ENCODE measurements around the gene MAN2B2. TPM values are rescaled to one million over a fixed set of nuclear protein-coding genes. Genes with fewer than 3 reads are reported as not detected.

The MAN2B2 gene
- total RNA-seq, 1 donor from 2014 or later = 32.2 TPM

DNA sequence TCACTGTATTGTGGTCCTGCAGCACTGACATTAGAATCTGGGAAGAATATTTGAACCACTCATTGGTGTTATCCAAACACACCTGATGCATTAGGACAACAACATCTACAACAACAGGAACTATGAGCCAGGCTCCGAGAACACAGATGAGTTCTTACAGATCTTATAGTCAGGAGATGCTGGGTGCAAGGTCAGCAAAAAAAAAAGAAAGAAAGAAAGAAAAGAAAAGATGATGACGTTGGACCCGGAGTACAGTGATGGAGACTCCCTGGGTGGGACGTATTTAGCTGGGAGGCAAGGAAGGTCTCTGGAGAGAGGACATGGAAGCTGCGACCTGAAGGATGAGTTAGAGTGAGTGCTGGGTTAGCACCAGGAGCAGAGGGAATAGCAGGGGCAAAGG lies 17.8 kb upstream of the MAN2B2 start:
- no peaks in the 10 kb centered on the region for H3K36me3 Mint-ChIP-seq (ENCODE audit: low read depth, unreplicated experiment)
- peaks cover 10% of the 10 kb centered on the region for H3K4me1 ChIP-seq (ENCODE audit: insufficient read depth, low read length)
- FAIRE-seq = no peak
- H3K4me2 ChIP-seq (ENCODE audit: low read length) = no peak overlapping the region
- no peak overlapping the region for H3K27ac ChIP-seq (ENCODE audit: low read depth, low read length)
- no peak for TF ChIP-seq EZH2 (IDR thresholded peaks at IDR 0.05; ENCODE audit: insufficient read depth, low read length)
- no peak for TF ChIP-seq CTCF (IDR thresholded peaks at IDR 0.05; ENCODE audit: insufficient read depth, low read depth, low read length)
- no peak overlapping the region for H3K4me3 Mint-ChIP-seq (ENCODE audit: unreplicated experiment)
- H3K4me3 ChIP-seq (ENCODE audit: insufficient read depth, low read depth, low read length) = no peak overlapping the region
- no peak overlapping the region for H2AFZ ChIP-seq (ENCODE audit: low read depth, low read length)
- H4K20me1 ChIP-seq (ENCODE audit: insufficient read depth, low read length) = peaks cover 10% of the 10 kb centered on the region
- H3K36me3 ChIP-seq (ENCODE audit: insufficient read depth, low read length) = no peaks in the 10 kb centered on the region
- DNase-seq (ENCODE audit: low read depth) = no peak
- peaks cover 88% of the 10 kb centered on the region for H3K27me3 Mint-ChIP-seq (ENCODE audit: low read depth, unreplicated experiment)
- no peak overlapping the region for H3K27ac Mint-ChIP-seq (ENCODE audit: unreplicated experiment)
- no peak overlapping the region for H3K9ac ChIP-seq (ENCODE audit: low read length)
- H3K9me3 Mint-ChIP-seq (ENCODE audit: unreplicated experiment) = no peaks in the 10 kb centered on the region
- H3K9me3 ChIP-seq (ENCODE audit: insufficient read depth, low read depth, low read length) = no peaks in the 10 kb centered on the region
- peaks cover 28% of the 10 kb centered on the region for H3K27me3 ChIP-seq (ENCODE audit: insufficient read depth, low read length)
- peaks cover 15% of the 10 kb centered on the region for H3K4me1 Mint-ChIP-seq (ENCODE audit: low read depth, unreplicated experiment)
- no peaks in the 10 kb centered on the region for H3K79me2 ChIP-seq (ENCODE audit: insufficient read depth, low read length)

GRCh38 chr4:6557856-6558255 lies 17.1 kb upstream of the MAN2B2 start:
- Histone ChIP-seq H3K9ac (ENCODE audit: low read length) (no peak overlapping the region), H4K20me1 (ENCODE audit: insufficient read depth, low read length) (peaks cover 10% of the 10 kb centered on the region), H2AFZ (ENCODE audit: low read depth, low read length) (no peak overlapping the region), H3K9me3 (ENCODE audit: insufficient read depth, low read depth, low read length) (no peaks in the 10 kb centered on the region), H3K79me2 (ENCODE audit: insufficient read depth, low read length) (no peaks in the 10 kb centered on the region), H3K4me1 (ENCODE audit: insufficient read depth, low read length) (peaks cover 10% of the 10 kb centered on the region), H3K4me2 (ENCODE audit: low read length) (no peak overlapping the region), H3K27me3 (ENCODE audit: insufficient read depth, low read length) (peaks cover 33% of the 10 kb centered on the region), H3K4me3 (ENCODE audit: insufficient read depth, low read depth, low read length) (no peak overlapping the region), H3K36me3 (ENCODE audit: insufficient read depth, low read length) (no peaks in the 10 kb centered on the region), H3K27ac (ENCODE audit: low read depth, low read length) (no peak overlapping the region)
- FAIRE-seq (no peak), DNase-seq (ENCODE audit: low read depth) (no peak)
- no peaks in the 10 kb centered on the region for H3K36me3 Mint-ChIP-seq (ENCODE audit: low read depth, unreplicated experiment)
- H3K27me3 Mint-ChIP-seq (ENCODE audit: low read depth, unreplicated experiment) = peaks cover 87% of the 10 kb centered on the region
- H3K9me3 Mint-ChIP-seq (ENCODE audit: unreplicated experiment) = no peaks in the 10 kb centered on the region
- no peak overlapping the region for H3K27ac Mint-ChIP-seq (ENCODE audit: unreplicated experiment)
- H3K4me1 Mint-ChIP-seq (ENCODE audit: low read depth, unreplicated experiment) = peaks cover 15% of the 10 kb centered on the region
- H3K4me3 Mint-ChIP-seq (ENCODE audit: unreplicated experiment) = no peak overlapping the region
- no peak for TF ChIP-seq CTCF (IDR thresholded peaks at IDR 0.05; ENCODE audit: insufficient read depth, low read depth, low read length)
- no peak for TF ChIP-seq EZH2 (IDR thresholded peaks at IDR 0.05; ENCODE audit: insufficient read depth, low read length)

- Mint-ChIP-seq H3K27me3 (ENCODE audit: low read depth, unreplicated experiment) (peaks cover 76% of the 10 kb centered on the region), H3K4me1 (ENCODE audit: low read depth, unreplicated experiment) (peaks cover 15% of the 10 kb centered on the region), H3K36me3 (ENCODE audit: low read depth, unreplicated experiment) (no peaks in the 10 kb centered on the region), H3K9me3 (ENCODE audit: unreplicated experiment) (peaks cover 9% of the 10 kb centered on the region), H3K4me3 (ENCODE audit: unreplicated experiment) (no peak overlapping the region), H3K27ac (ENCODE audit: unreplicated experiment) (no peak overlapping the region)
- peak overlapping the region; percentile 10 for H3K4me2 ChIP-seq (ENCODE audit: low read length)
- H3K4me1 ChIP-seq (ENCODE audit: insufficient read depth, low read length) = peaks cover 14% of the 10 kb centered on the region
- no peak overlapping the region for H2AFZ ChIP-seq (ENCODE audit: low read depth, low read length)
- TF ChIP-seq EZH2 (IDR thresholded peaks at IDR 0.05; ENCODE audit: insufficient read depth, low read length) (no peak), CTCF (IDR thresholded peaks at IDR 0.05; ENCODE audit: insufficient read depth, low read depth, low read length) (no peak)
- no peak overlapping the region for H3K9ac ChIP-seq (ENCODE audit: low read length)
- peaks cover 41% of the 10 kb centered on the region for H3K27me3 ChIP-seq (ENCODE audit: insufficient read depth, low read length)
- no peaks in the 10 kb centered on the region for H3K36me3 ChIP-seq (ENCODE audit: insufficient read depth, low read length)
- DNase-seq (ENCODE audit: low read depth) = peak; percentile 48
- no peak overlapping the region for H3K4me3 ChIP-seq (ENCODE audit: insufficient read depth, low read depth, low read length)
- no peak overlapping the region for H3K27ac ChIP-seq (ENCODE audit: low read depth, low read length)
- peaks cover 10% of the 10 kb centered on the region for H4K20me1 ChIP-seq (ENCODE audit: insufficient read depth, low read length)
- no peak for FAIRE-seq
- no peaks in the 10 kb centered on the region for H3K79me2 ChIP-seq (ENCODE audit: insufficient read depth, low read length)
- peaks cover 13% of the 10 kb centered on the region for H3K9me3 ChIP-seq (ENCODE audit: insufficient read depth, low read depth, low read length)
These were observed 14.4 kb upstream of the MAN2B2 start for GRCh38 chr4:6560416-6561172.

Data from astrocyte (in vitro differentiated cells and primary cell).